ENCODE results near the gene MAN1A2. TPM values are rescaled to one million over a fixed set of nuclear protein-coding genes. Genes with fewer than 3 reads are reported as not detected.

The MAN1A2 gene
- total and polyA plus RNA-seq, 9 of the 15 experiments (the other 6 are each of a cell fraction or from before 2014, with no cell fraction given) = 4.2 to 38.4 (median 18.7) TPM

GRCh38 chr1:117396074-117396473, 28.8 kb downstream of the MAN1A2 start:
- Histone ChIP-seq H2AFZ (ENCODE audit: low read depth, low read length) (no peak overlapping the region), H3K4me2 (ENCODE audit: insufficient read depth, low read length) (no peak overlapping the region), H3K4me1 (replicated peaks in 1 of 2; ENCODE audit: control insufficient read depth in 2 of 2, insufficient read depth in 2 of 2, low read length in 2 of 2) (peaks cover 0 to 10% of the 10 kb centered on the region in 2 experiments; a peak in 1 of 5 replicates), H4K20me1 (replicated peaks; ENCODE audit: control insufficient read depth, insufficient read depth, low read length) (0 out of 2 replicates have a peak, but pooled peaks cover 4% of the 10 kb centered on the region), H3K27me3 (ENCODE audit: control insufficient read depth in 2 of 2, insufficient read depth in 2 of 2, low read length in 2 of 2) (no peaks in the 10 kb centered on the region), H3K36me3 (ENCODE audit: control insufficient read depth, insufficient read depth, low read length) (no peaks in the 10 kb centered on the region), H3K9me1 (ENCODE audit: control insufficient read depth, insufficient read depth, low read length) (no peaks in the 10 kb centered on the region), H3K79me2 (ENCODE audit: control insufficient read depth, insufficient read depth, low read length) (peaks cover 80% of the 10 kb centered on the region), H3K9me3 (replicated peaks; ENCODE audit: control insufficient read depth, insufficient read depth, low read depth, low read length) (no peaks in the 10 kb centered on the region), H3K4me3 (no peak overlapping the region), H3K9ac (ENCODE audit: insufficient read depth in 1 of 2, low read depth in 2 of 2, low read length in 2 of 2) (no peak overlapping the region), H3K27ac (ENCODE audit: extremely low read depth, low read depth, low read length) (no peak overlapping the region)
- no peak for FAIRE-seq
- ChIA-PET POLR2A (no interaction called here), CTCF (ENCODE audit: low intra/inter-chr PET ratio) (no interaction called here)
- in situ Hi-C loops (cut with MboI) = no loop called here
- TF ChIP-seq ZNF224 (CRISPR knock-in tag; IDR thresholded peaks at IDR 0.05) (no peak), RBM17 (IDR thresholded peaks at IDR 0.05; ENCODE audit: borderline replicate concordance, low read depth, low read length) (no peak), ETV6 (IDR thresholded peaks at IDR 0.05; ENCODE audit: borderline replicate concordance in 1 of 2, low read depth in 2 of 2, low read length in 1 of 2) (no peak), ETV6 (CRISPR knock-in tag; IDR thresholded peaks at IDR 0.05; ENCODE audit: borderline replicate concordance) (no peak), POLR2A (conservative IDR thresholded peaks at IDR 0.05) (no peak), U2AF2 (optimal IDR thresholded peaks at IDR 0.05; ENCODE audit: low read depth, low read length) (no peak), TAF9B (IDR thresholded peaks at IDR 0.05; ENCODE audit: partially characterized antibody) (no peak), E2F8 (IDR thresholded peaks at IDR 0.05; ENCODE audit: low read depth, partially characterized antibody) (no peak), POLR2AphosphoS2 (IDR thresholded peaks at IDR 0.05; ENCODE audit: low read length) (no peak), HNRNPUL1 (IDR thresholded peaks at IDR 0.05; ENCODE audit: low read length) (no peak), TRIM28 (IDR thresholded peaks at IDR 0.05) (no peak)
- ATAC-seq = no peak
- intact Hi-C loops (cut with micrococcal nuclease) = no loop called here
- BruUV-seq (replicated peaks) = no TSS peak
- no peak for DNase-seq (ENCODE audit: extremely low read depth in 1 of 4, low spot score in 3 of 4)

All from K562 (cell line).